ENCODE results near the gene PRELID3B.

The PRELID3B gene

DNA sequence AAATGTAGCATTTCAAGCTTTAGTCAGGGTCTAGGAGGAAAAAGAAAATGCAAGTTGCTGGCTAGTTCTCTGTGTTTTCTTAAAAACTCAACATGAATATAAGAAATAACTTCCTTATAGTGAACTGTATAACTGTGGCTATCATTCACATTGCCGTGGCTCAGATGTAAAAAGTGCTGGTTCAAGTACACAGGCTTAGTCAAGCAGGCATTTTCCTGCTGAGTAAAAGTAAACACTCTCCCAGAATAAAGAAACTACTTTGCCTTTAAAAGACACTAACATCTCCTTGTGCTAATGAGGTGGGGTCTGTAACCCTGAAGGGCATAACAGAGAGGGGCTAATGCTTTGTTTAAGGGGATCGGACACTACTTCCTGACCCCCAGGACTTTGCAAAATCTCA, 13.8 kb downstream of the PRELID3B start:
- in situ Hi-C loops (cut with HindIII; ENCODE audit: low sequenced_read_pairs) = no loop called here

DNA sequence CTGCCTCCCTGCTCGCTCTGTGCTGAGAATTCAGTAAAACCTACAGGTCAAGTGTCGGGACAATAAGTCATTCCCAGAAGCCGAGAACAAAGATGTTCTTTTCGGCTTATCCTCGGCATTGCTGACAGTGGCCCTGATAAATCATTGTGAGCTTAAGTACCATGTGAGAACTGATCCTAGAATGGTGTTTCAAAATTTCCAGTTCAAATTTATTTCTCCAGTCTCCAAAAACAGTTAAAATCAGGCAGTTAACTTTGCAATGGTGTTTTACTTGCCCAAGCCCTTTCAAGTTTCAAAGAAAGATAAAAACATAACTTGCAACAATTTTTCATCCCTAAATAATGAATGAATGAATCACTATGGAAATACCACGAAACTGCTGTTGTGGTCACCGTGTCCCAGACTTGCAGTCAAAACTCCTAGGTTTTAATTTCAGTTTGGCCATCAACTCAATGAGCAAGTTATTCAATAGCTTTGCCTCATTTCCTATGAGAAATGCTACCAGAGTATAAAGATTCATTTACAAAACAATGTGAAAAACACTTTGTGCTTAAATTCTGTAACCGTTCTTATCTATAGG, 14.8 kb downstream of the PRELID3B start:
- in situ Hi-C loops (cut with HindIII; ENCODE audit: low sequenced_read_pairs) = no loop called here

GRCh38 chr20:59026904-59027740, 15.5 kb downstream of the PRELID3B start:
- in situ Hi-C loops (cut with HindIII; ENCODE audit: low sequenced_read_pairs) = no loop called here

DNA sequence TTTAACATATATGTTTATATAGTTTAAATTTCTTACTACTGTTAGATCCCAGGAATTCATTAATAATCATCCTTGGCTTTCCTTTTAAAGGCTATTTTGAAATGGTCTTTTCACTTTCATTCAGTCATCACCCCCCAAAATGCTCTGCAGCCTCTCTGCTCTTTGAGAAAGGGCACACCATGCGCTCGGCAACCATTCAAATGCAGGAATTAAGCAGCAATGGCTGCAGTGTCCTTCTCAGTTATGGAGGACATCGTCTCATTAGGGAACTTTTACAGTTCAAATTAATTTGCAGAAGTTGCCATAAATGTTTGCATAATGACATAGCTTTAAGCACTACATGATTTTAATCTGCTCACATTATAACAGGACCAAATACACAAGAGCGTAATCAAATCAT, 17.1 kb downstream of the PRELID3B start:
- in situ Hi-C loops (cut with HindIII; ENCODE audit: low sequenced_read_pairs) = no loop called here

DNA sequence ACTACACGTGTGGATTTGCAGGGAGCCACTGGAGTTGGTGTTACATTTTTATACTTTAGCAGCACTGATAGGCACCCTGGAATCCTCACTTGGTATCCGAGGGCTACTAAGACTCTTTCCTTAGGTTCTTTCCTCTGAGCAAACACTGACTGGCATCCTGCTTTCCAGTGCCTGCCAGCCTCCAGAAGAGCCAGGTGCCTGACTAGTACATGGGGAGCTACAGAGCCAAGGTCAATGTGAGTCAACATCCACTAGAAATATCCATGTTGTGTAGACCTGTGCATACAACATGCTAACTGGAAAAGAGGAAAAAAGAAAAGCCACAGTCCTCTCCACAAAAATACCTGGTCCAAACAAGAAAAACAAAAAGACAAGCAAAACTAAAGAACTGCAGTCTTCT, 17.5 kb downstream of the PRELID3B start:
- in situ Hi-C loops (cut with HindIII; ENCODE audit: low sequenced_read_pairs) = no loop called here

DNA sequence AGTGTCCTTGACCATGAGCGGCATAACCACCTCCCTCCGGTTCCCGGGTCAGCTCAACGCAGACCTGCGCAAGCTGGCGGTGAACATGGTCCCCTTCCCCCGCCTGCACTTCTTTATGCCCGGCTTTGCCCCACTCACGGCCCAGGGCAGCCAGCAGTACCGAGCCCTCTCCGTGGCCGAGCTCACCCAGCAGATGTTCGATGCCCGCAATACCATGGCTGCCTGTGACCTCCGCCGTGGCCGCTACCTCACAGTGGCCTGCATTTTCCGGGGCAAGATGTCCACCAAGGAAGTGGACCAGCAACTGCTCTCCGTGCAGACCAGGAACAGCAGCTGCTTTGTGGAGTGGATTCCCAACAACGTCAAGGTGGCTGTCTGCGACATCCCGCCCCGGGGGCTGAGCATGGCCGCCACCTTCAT, 18.5 kb downstream of the PRELID3B start:
- in situ Hi-C loops (cut with HindIII; ENCODE audit: low sequenced_read_pairs) = no loop called here

DNA sequence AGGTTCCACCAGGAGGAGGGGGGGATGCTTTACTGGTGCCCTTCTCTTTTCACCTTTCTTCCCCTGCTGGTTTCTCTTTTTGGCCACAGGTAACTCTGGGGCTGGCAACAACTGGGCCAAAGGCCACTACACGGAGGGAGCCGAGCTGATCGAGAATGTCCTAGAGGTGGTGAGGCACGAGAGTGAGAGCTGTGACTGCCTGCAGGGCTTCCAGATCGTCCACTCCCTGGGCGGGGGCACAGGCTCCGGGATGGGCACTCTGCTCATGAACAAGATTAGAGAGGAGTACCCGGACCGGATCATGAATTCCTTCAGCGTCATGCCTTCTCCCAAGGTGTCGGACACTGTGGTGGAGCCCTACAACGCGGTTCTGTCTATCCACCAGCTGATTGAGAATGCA, 19.0 kb downstream of the PRELID3B start:
- in situ Hi-C loops (cut with HindIII; ENCODE audit: low sequenced_read_pairs) = no loop called here

- in situ Hi-C loops (cut with HindIII; ENCODE audit: low sequenced_read_pairs) = no loop called here
Observed at GRCh38 chr20:59022754-59023153, 19.8 kb downstream of the PRELID3B start.

DNA sequence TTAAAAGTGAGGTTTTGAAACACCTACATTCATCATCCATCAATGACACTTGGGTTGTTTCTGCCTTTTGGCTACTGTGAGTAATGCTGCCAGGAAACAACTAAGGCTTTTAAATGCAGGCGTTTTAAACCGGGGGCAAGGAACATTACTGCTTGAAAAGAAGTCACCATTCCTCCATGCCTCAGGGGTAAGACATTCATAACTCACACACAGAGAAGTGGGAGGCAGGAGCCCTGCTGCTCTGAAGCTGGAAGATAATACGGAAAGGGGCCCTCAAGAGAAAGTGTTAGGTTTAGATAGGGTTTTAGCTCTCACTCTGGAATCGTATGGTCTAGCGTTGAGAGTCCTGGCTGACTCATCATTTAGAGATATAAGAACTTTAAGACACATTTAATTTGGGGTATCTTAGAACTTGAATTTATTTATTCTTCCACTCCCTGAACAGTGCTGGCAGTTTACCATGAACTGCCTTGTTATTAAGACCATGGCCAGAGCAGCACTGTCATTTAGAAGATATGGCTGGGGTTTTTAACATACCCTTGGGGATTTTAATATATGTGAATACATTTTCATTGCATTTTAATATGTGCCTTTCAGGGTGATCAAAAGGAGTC, 21.5 kb downstream of the PRELID3B start:
- in situ Hi-C loops (cut with HindIII; ENCODE audit: low sequenced_read_pairs) = no loop called here

DNA sequence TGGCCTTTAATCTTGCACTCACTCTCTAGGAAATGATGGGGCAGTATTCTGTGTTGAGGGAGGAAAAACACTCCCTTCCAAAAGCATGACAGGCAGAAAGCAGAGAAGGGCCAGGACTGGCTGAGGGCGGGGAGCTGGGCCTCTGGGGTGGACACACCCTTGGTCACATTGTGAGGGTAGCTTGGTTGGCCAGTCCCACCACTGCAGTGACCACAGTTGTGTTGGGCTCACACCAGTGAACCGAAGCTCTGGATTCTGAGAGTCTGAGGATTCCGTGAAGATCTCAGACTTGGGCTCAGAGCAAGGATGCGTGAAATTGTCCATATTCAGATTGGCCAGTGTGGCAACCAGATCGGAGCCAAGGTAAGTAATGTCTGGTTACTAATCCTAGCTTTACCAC, 23.4 kb downstream of the PRELID3B start, which contains the start of gene TUBB1:
TUBB1 (plus strand) TSS at position 213 of the 400 bp plus-strand sequence; CDS start at position 307, 94 bp downstream.
- in situ Hi-C loops (cut with HindIII; ENCODE audit: low sequenced_read_pairs) = no loop called here

DNA sequence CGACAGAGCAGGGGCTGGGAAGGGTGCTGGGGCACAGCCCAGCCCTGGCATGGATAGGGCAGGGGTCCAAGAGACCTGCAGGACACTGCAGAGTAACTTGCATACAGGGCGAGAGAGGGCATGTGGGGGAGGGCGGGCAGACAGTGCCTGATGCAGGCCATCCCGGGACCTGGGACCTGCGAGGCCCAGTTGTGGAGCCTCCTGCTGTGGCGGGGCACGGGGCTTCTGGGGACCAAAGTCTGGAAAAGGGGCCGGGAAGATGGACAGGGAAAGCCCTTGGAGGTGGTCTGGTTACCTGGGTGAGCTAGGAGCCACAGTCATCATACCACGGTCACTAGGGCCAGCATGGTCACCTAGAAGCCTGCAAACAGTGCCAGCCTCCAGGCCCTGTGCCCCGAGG, 23.8 kb downstream of the PRELID3B start:
- in situ Hi-C loops (cut with HindIII; ENCODE audit: low sequenced_read_pairs) = no loop called here

- in situ Hi-C loops (cut with HindIII; ENCODE audit: low sequenced_read_pairs) = no loop called here
Observed at GRCh38 chr20:59017493-59018231, 24.9 kb downstream of the PRELID3B start.

DNA sequence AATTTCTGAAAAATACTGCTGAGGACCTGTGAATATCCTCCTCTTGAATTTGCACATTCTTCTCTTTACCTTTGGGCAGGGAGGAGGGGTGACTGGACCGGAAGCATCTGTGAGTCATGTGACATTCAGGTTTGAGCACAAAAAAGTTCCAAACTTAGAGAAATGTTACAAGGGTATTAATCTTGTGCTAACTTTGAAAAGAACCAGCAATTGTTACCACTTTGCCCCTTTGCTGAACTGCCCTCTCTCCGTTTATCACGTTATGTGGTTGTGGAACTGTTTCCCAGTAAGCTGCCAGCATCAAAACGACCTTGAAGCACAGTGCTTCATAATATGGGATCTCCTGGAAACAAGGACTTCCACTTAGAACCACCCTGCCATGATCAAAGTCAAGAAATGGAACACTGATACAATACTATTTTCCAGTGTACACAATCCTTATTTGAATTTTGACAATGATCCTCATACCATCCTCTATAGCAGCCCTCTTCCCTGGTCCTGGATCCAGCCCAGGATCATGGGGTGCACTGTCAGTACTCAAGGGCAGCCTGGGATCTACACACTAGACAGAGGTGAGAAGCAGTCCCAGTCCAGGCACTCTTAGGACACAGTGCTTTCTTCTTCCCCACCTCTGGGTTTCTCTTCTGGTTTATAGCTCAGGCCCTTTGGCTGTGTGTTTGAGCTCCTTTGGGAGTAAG, 25.6 kb downstream of the PRELID3B start:
- in situ Hi-C loops (cut with HindIII; ENCODE audit: low sequenced_read_pairs) = no loop called here

DNA sequence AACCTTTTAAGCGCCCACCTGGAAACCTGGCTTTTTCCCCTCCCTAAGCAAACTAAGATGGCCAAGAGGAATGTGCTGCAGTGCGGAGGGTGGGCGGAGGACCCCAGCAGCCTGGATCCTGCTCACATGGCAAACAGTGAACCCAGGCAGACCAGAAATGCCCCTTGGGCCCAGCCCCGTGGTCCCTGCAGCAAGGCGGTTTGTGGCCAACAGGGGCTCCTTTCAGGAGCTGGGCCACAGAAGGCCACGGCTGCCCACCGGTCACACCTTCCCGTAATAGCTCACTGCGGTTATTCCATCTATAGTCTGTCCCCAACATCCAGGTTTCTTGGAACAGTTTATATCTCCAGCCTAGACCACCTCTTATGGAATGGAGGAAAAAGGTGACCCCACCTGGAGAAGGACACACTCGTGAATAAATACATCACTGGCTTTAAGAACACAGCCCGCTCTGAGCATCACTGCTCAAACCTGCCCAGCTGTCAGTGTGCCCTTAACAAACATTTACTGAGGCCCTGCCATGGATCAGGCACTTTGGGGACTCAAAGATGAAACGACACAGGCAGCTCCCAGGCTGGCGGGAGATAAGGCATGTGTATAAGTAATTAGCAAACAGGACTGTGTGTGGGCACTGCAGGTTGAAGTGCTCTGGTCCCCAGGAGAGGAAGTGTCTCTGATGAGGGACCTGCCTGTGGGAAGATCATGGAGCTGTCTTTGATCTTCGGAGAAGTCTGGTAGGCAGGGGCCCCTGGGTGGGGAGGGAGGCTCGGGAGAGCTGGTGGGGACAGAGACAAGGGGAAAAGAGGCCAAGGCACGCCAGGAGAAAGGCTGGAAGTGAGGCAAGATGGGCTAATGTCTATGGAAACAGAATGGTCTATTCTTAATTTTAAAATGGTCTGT, 26.5 kb downstream of the PRELID3B start:
- in situ Hi-C loops (cut with HindIII; ENCODE audit: low sequenced_read_pairs) = no loop called here

DNA sequence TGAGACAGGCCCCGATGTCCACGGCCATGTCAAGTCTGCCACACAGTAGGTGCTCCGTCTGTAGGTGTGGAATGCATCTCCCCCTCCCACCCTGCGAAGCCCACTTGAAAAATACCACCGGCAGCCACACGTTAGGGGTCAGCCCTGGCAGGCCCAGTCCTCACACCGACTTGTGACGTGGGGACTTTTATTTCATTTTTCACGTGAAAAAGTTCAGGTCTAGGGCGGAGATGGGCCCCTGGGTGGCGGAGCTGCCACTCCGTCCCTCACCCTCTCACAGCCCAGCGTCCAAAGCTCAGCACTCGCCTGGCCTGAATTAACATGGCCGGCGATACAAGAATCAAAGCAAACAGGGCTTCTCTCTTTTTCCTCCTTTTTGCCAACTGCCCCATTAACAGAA, 27.2 kb downstream of the PRELID3B start:
- in situ Hi-C loops (cut with HindIII; ENCODE audit: low sequenced_read_pairs) = no loop called here

DNA sequence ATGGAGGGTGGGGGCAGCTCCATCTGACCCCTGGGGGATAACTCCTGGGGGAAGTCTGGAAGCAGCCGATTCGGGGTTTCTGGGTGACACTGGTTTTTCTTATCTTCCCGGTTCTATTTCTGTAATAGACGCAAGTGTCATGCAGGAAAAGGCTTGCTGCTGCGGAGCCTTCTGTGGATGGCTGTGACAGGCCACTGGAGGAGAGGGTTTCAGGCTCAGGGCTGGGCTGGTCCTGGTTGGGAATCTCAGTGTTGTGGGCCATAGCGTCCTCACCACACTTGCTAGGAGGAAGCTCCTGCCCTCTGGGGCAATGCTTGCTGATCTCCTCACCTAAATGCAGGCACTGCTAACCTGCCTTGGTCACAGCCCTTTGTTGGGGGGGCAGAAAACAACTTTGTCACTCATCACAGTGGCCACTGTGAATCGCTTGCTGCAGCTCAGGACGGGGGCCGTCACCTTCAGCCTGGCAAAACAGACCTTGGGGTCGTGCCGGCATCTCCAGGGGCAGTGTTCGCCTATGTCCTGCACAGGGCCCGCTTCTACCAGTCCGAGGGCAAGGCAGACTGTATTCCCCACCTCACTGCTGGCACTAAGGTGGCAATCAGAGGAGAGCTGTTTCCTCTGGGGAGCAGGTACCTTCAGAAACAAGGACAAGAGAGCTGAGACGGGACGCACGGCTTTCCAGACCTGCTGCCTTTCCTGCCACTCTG, 27.8 kb downstream of the PRELID3B start:
- in situ Hi-C loops (cut with HindIII; ENCODE audit: low sequenced_read_pairs) = no loop called here

- in situ Hi-C loops (cut with HindIII; ENCODE audit: low sequenced_read_pairs) = no loop called here
Observed at GRCh38 chr20:59013959-59014608, 28.5 kb downstream of the PRELID3B start.

All from DLD1 (cell line).